Measurements from ENCODE around the gene UTP25.
"Not testable (repeated sequence)": the region's sequence is repeated elsewhere in the genome, so short reads cannot be mapped to it uniquely, and the experiment has no call there.

The UTP25 gene

DNA sequence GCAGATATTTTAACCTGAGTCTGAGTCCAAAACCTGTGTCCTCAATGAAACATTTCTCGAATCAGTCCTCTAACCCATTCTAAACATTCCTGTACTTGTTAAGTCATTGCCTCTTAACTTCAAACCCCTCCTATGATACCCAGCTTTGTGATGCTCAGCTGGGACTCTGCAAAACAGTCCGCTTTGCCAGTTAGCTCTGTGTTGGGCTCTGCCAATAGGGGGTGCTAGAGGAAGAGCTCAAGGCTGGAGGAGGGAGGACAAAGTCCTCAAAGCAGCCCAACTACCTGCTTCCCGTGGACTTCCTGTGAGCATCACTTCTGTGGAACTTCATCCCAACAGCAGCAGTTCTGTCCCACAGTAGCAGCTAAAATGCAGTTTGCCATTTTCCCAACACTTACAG is 72.2 kb downstream of the UTP25 start:
- peak; percentile 44 for DNase-seq

GRCh38 chr1:209900734-209901133 is 73.0 kb downstream of the UTP25 start:
- no peak for DNase-seq

DNA sequence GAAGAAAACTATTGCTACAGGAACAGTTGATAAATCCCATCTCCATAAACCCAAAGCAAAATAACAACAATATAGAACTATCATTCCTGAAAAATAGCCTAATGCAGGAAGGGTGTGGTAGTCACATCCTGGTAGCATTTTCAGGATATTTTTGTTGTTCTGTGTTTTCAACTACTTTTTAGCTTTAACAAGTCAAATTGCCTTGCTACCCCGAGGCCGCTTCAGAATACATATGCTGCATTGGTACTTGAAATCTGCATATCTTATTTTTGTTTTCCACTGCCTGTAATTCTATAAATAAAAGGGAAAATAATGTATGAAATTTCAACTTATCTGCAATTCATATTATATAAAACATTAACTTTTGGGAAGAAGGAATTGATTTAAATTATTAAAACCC is 73.4 kb downstream of the UTP25 start:
- DNase-seq = no peak

DNA sequence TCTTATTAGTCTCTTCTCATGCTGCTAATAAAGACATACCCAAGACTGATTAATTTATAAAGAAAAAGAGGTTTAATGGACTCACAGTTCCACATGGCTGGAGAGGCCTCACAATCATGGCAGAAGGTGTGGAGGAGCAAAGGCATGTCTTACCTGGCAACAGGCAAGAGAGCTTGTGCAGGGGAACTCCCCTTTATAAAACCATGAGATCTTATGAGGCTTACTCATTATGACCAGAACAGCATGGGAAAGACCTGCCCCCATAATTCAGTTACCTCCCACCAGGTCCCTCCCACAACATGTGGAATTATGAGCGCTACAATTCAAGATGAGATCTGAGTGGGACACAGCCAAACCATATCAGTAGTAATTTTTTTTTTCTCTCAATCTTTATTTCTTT is 77.0 kb downstream of the UTP25 start:
- not testable (repeated sequence) for DNase-seq

Measured in hematopoietic multipotent progenitor cell treated with erythropoietin and hydrocortisone succinate and interleukin-3 and kit ligand, for 6 days (in vitro differentiated cells).